OCI-LY7 (cell line): ENCODE results near the gene CD164L2. TPM values are rescaled to one million over a fixed set of nuclear protein-coding genes. Genes with fewer than 3 reads are reported as not detected.

ENCODE experiments used
- BruUV-seq: library from RNA; stranded (reverse); fragments of 400-500 nt; replicated peaks from 2 replicates; lab custom pipeline; 2021; lab: Mats Ljungman, UMichigan
- CTCF ChIA-PET: fragments of 300-600 bp; sonication (Branson Sonifier 250); formaldehyde crosslinking; loops from one replicate; lab custom pipeline; 2022; ENCODE audit warnings: antibody characterized with exemption; ENCODE audit not compliant: unreplicated experiment; lab: Charles Lee
- POLR2A ChIA-PET: fragments of 300-600 bp; sonication (Branson Sonifier 250); formaldehyde crosslinking; loops from one replicate; lab custom pipeline; 2022; ENCODE audit warnings: antibody characterized with exemption; lab: Charles Lee
- DNase-seq: peaks from one replicate; pipeline ENCODE4 v3.0.0-alpha.2; 2015; ENCODE audit warnings: low spot score
- H2AFZ ChIP-seq: fragments of 200-600 bp; sonication (generic), shearing (Covaris generic); 2 replicates; pipeline ENCODE4 v1.6.1; 2014; ENCODE audit warnings: mild to moderate bottlenecking, antibody characterized with exemption, low read length, moderate library complexity
- H3K27ac ChIP-seq: fragments of 200-600 bp; sonication (generic); 2 replicates; pipeline ENCODE4 v1.5.1; 2014; ENCODE audit warnings: mixed run types, low read depth, mild to moderate bottlenecking, moderate library complexity, low read length, inconsistent platforms; ENCODE audit not compliant: poor library complexity, severe bottlenecking
- H3K36me3 ChIP-seq: fragments of 200-600 bp; sonication (generic); 2 replicates; pipeline ENCODE4 v1.6.1; 2014; ENCODE audit warnings: mild to moderate bottlenecking, antibody characterized with exemption, low read length, moderate library complexity, mixed read lengths; ENCODE audit not compliant: insufficient read depth
- H3K4me1 ChIP-seq: fragments of 200-600 bp; sonication (generic); 2 replicates; pipeline ENCODE4 v1.5.1; 2014; ENCODE audit warnings: mild to moderate bottlenecking, low read length; ENCODE audit not compliant: insufficient read depth, poor library complexity, severe bottlenecking
- H3K4me2 ChIP-seq: fragments of 200-600 bp; sonication (generic); 2 replicates; pipeline ENCODE4 v1.6.1; 2014; ENCODE audit warnings: mild to moderate bottlenecking, low read length
- H3K4me3 ChIP-seq: fragments of 200-600 bp; sonication (generic); 2 replicates; pipeline ENCODE4 v1.5.1; 2014; ENCODE audit warnings: mild to moderate bottlenecking, low read depth, low read length; ENCODE audit not compliant: poor library complexity, severe bottlenecking
- H3K79me2 ChIP-seq: fragments of 200-600 bp; sonication (generic); 2 replicates; pipeline ENCODE4 v1.6.1; 2016; ENCODE audit warnings: low read depth, mild to moderate bottlenecking, low read length, moderate library complexity, mixed read lengths; ENCODE audit not compliant: insufficient read depth
- H3K9me2 ChIP-seq: fragments of 200-600 bp; sonication (generic); 2 replicates; pipeline ENCODE4 v1.6.1; 2016; ENCODE audit warnings: mild to moderate bottlenecking, low read length, mixed read lengths; ENCODE audit not compliant: insufficient read depth
- H3K9me3 ChIP-seq: fragments of 200-600 bp; sonication (generic); 2 replicates; pipeline ENCODE4 v1.6.1; 2014; ENCODE audit warnings: mild to moderate bottlenecking, mixed run types, low read length, mixed read lengths
- H4K20me1 ChIP-seq: fragments of 200-600 bp; sonication (generic); 2 replicates; pipeline ENCODE4 v1.6.1; 2014; ENCODE audit warnings: mild to moderate bottlenecking, antibody characterized with exemption, low read length, moderate library complexity, mixed read lengths; ENCODE audit not compliant: insufficient read depth
- CTCF ChIP-seq: fragments of 200-600 bp; sonication (generic); conservative IDR thresholded peaks from 2 replicates; pipeline ENCODE4 v1.5.1; 2014; ENCODE audit warnings: mild to moderate bottlenecking, antibody characterized with exemption, low read length, moderate library complexity, mixed read lengths
- EZH2phosphoT487 ChIP-seq: fragments of 200-600 bp; sonication (generic); IDR thresholded peaks from 2 replicates; pipeline ENCODE4 v1.6.1; 2018; ENCODE audit warnings: low read depth, borderline replicate concordance, mild to moderate bottlenecking, mixed run types, antibody characterized with exemption, low read length, moderate library complexity, mixed read lengths
- intact Hi-C: fragments of 100-400 bp; cut with micrococcal nuclease; formaldehyde crosslinking; loops from one replicate; pipeline ENCODE4 v1.10.0; 2022; ENCODE audit not compliant: unreplicated experiment
- total RNA-seq, 2 experiments: library from RNA; depleted of rRNA in 1 of 2; stranded (reverse); fragments of >200 nt in 1 of 2; shearing (Covaris generic) in 1 of 2; gene quantifications; 2 replicates each; pipeline ENCODE4 v1.2.3, GENCODE V29; 2014 to 2022

The CD164L2 gene
- total RNA-seq, 2 experiments from 2014 or later: not detected

- H3K27ac ChIP-seq: no peak overlapping the region
- no peaks in the 10 kb centered on the region for H3K9me2 ChIP-seq
- DNase-seq: no peak
- intact Hi-C loops: loop anchor here (10.0 kb wide), 1 partner anchor 51 kb away; no protein-coding TSS in a partner anchor
- H2AFZ ChIP-seq: no peak overlapping the region
- ChIA-PET CTCF (interaction anchor here (1.0 to 1.6 kb wide), 2 partner anchors 43 to 60 kb away, joined by 3 to 5 read pairs; no protein-coding TSS in a partner anchor), POLR2A (no interaction called here)
- no peak for TF ChIP-seq EZH2phosphoT487
- TF ChIP-seq CTCF: no peak
- no peaks in the 10 kb centered on the region for H3K79me2 ChIP-seq
- H3K9me3 ChIP-seq: no peaks in the 10 kb centered on the region
- no peaks in the 10 kb centered on the region for H3K36me3 ChIP-seq
- H3K4me2 ChIP-seq: peak overlapping the region; percentile 84
- peaks cover 26% of the 10 kb centered on the region for H3K4me1 ChIP-seq
- peak overlapping the region; percentile 65 for H3K4me3 ChIP-seq
- no peaks in the 10 kb centered on the region for H4K20me1 ChIP-seq
- BruUV-seq: no TSS peak
Observed at GRCh38 chr1:27356277-27356618, 26.9 kb downstream of the CD164L2 start.

GRCh38 chr1:27355683-27356082 lies 27.4 kb downstream of the CD164L2 start:
- H3K4me1 ChIP-seq: peaks cover 26% of the 10 kb centered on the region
- no peak overlapping the region for H3K27ac ChIP-seq

More at GRCh38 chr1:27355683-27356082, 27.4 kb downstream of the CD164L2 start:
- no peaks in the 10 kb centered on the region for H3K9me3 ChIP-seq
- H3K36me3 ChIP-seq: no peaks in the 10 kb centered on the region
- TF ChIP-seq CTCF (no peak), EZH2phosphoT487 (no peak)
- BruUV-seq: no TSS peak
- H3K4me3 ChIP-seq: no peak overlapping the region
- ChIA-PET POLR2A (interaction anchor here (0.9 kb wide), 1 partner anchor 249 kb away, joined by 4 read pairs; the partner anchor contains the start of gene AHDC1), CTCF (no interaction called here)
- no peaks in the 10 kb centered on the region for H3K9me2 ChIP-seq
- intact Hi-C loops: loop anchor here (10.0 kb wide), 1 partner anchor 51 kb away; no protein-coding TSS in a partner anchor
- H4K20me1 ChIP-seq: no peaks in the 10 kb centered on the region
- no peak overlapping the region for H2AFZ ChIP-seq
- H3K79me2 ChIP-seq: no peaks in the 10 kb centered on the region
- H3K4me2 ChIP-seq: no peak overlapping the region
- no peak for DNase-seq
